GM13977 (cell line): ENCODE data around the gene PALM3.
A peak's percentile ranks its signal among the peaks of the same experiment; 100 is the strongest.
"Not testable (repeated sequence)": the region's sequence is repeated elsewhere in the genome, so short reads cannot be mapped to it uniquely, and the experiment has no call there.

Source experiments
- DNase-seq: peaks from one replicate; pipeline ENCODE4 v3.0.0; 2012; ENCODE audit warnings: low spot score
- CTCF ChIP-seq: IDR thresholded peaks from 2 replicates; pipeline ENCODE4 v1.5.1; 2012; ENCODE audit warnings: mild to moderate bottlenecking, control low read depth; ENCODE audit not compliant: insufficient read depth; ENCODE audit errors: extremely low read depth, missing control alignments
- in situ Hi-C: fragments of 300-500 bp; cut with MboI; formaldehyde crosslinking; loops from one replicate; pipeline ENCODE4 v1.12.0; 2022; ENCODE audit warnings: low sequenced_read_pairs, low pct_unique_long_range_greater_than_20kb, mixed read lengths, inconsistent platforms; ENCODE audit not compliant: unreplicated experiment

Gene PALM3

GRCh38 chr19:14033946-14034345, 27.9 kb downstream of the PALM3 start:
- DNase-seq, result no peak
- in situ Hi-C loops, result no loop called here
- TF ChIP-seq CTCF, result no peak

GRCh38 chr19:14031719-14032480, 30.0 kb downstream of the PALM3 start, which contains the start of gene IL27RA:
IL27RA (plus strand) TSS chr19:14031762; CDS start chr19:14031873, 111 bp downstream.
- peak; percentile 83 for DNase-seq
- TF ChIP-seq CTCF, result peak; percentile 85
- in situ Hi-C loops, result no loop called here

- no peak for DNase-seq
- TF ChIP-seq CTCF, result no peak
- in situ Hi-C loops, result no loop called here
These were observed 30.7 kb downstream of the PALM3 start for GRCh38 chr19:14030997-14031718.

- no peak for TF ChIP-seq CTCF
- DNase-seq, result no peak
- in situ Hi-C loops, result no loop called here
These were observed 33.0 kb downstream of the PALM3 start for GRCh38 chr19:14028901-14029300.

- TF ChIP-seq CTCF, result no peak
- in situ Hi-C loops, result no loop called here
- no peak for DNase-seq
These were observed 33.9 kb downstream of the PALM3 start, which contains the start of gene RLN3 for GRCh38 chr19:14027856-14028450. RLN3 (plus strand) TSS chr19:14028148; CDS start chr19:14028205, 57 bp downstream.

GRCh38 chr19:14026652-14027192, 35.2 kb downstream of the PALM3 start:
- in situ Hi-C loops, DNase-seq: not testable (repeated sequence)
